Iris pigment epithelial cell (primary cell): ENCODE results near the gene TMEM156.
A peak's percentile ranks its signal among the peaks of the same experiment; 100 is the strongest.
"Not testable (repeated sequence)": the region's sequence is repeated elsewhere in the genome, so short reads cannot be mapped to it uniquely, and the experiment has no call there.

Source experiments
- DNase-seq: peaks from one replicate; pipeline ENCODE4 v3.0.0-alpha.2; 2011; ENCODE audit warnings: low read depth

Gene TMEM156

GRCh38 chr4:39043861-39044363 is 11.7 kb upstream of the TMEM156 start:
- DNase-seq = peak; percentile 75

GRCh38 chr4:39043058-39043860 is 11.1 kb upstream of the TMEM156 start:
- peak; percentile 66 for DNase-seq

- DNase-seq = peak; percentile 52
These were observed 10.2 kb upstream of the TMEM156 start for GRCh38 chr4:39042366-39042765.

- DNase-seq = no peak
These were observed 6.9 kb upstream of the TMEM156 start for GRCh38 chr4:39039108-39039507.

GRCh38 chr4:39037941-39038340 is 5.7 kb upstream of the TMEM156 start:
- DNase-seq = no peak

GRCh38 chr4:39037491-39037825 is 5.2 kb upstream of the TMEM156 start:
- peak; percentile 87 for DNase-seq

- peak; percentile 91 for DNase-seq
These were observed 4.0 kb upstream of the TMEM156 start for GRCh38 chr4:39036172-39036571.

- DNase-seq = not testable (repeated sequence)
These were observed 604 bp downstream of the TMEM156 start for GRCh38 chr4:39031590-39032020.

- peak; percentile 58 for DNase-seq
These were observed 1.5 kb downstream of the TMEM156 start for GRCh38 chr4:39030725-39031124.

GRCh38 chr4:39029752-39030694 is 2.2 kb downstream of the TMEM156 start:
- peak; percentile 18 for DNase-seq

GRCh38 chr4:39026096-39026495 is 6.1 kb downstream of the TMEM156 start:
- no peak for DNase-seq

GRCh38 chr4:39025552-39026085 is 6.6 kb downstream of the TMEM156 start:
- DNase-seq = peak; percentile 83

GRCh38 chr4:39024311-39024865 is 7.8 kb downstream of the TMEM156 start:
- no peak for DNase-seq

- DNase-seq = peak; percentile 83
These were observed 9.2 kb downstream of the TMEM156 start for GRCh38 chr4:39023059-39023458.

GRCh38 chr4:39022241-39022640 is 10.0 kb downstream of the TMEM156 start:
- no peak for DNase-seq

- DNase-seq = peak; percentile 43
These were observed 10.6 kb downstream of the TMEM156 start for GRCh38 chr4:39021631-39022030.

GRCh38 chr4:39020130-39020529 is 12.1 kb downstream of the TMEM156 start:
- DNase-seq = no peak

- DNase-seq = no peak
These were observed 18.2 kb downstream of the TMEM156 start for GRCh38 chr4:39014028-39014427.

GRCh38 chr4:39004758-39005157 is 27.5 kb downstream of the TMEM156 start:
- DNase-seq = no peak

- not testable (repeated sequence) for DNase-seq
These were observed 30.2 kb downstream of the TMEM156 start for GRCh38 chr4:39002058-39002457.

GRCh38 chr4:38995660-38996005 is 36.6 kb downstream of the TMEM156 start:
- peak; percentile 82 for DNase-seq

- DNase-seq = no peak
These were observed 38.1 kb downstream of the TMEM156 start for GRCh38 chr4:38994135-38994534.
